Neural cell (in vitro differentiated cells): Measurements from ENCODE around the gene PLA2G4C. TPM values are rescaled to one million over a fixed set of nuclear protein-coding genes. Genes with fewer than 3 reads are reported as not detected.
"Not testable (repeated sequence)": the region's sequence is repeated elsewhere in the genome, so short reads cannot be mapped to it uniquely, and the experiment has no call there.

Source experiments
- H2AFZ ChIP-seq: fragments of 200-600, 300-800 bp; sonication (generic), shearing (Covaris generic); 2 replicates; pipeline ENCODE4 v1.6.0; 2014; ENCODE audit warnings: low read depth, mild to moderate bottlenecking, antibody characterized with exemption, low read length, moderate library complexity
- H3F3A ChIP-seq: fragments of 200-600 bp; shearing (Covaris generic); 2 replicates; pipeline ENCODE4 v1.6.1; 2016; ENCODE audit warnings: mild to moderate bottlenecking, moderate library complexity, mixed read lengths, antibody characterized with exemption, low read length; ENCODE audit not compliant: insufficient read depth, poor library complexity, severe bottlenecking
- H3K27ac ChIP-seq: fragments of 200-600, 300-800 bp; sonication (generic), shearing (Covaris generic); 2 replicates; pipeline ENCODE4 v1.5.1; 2014; ENCODE audit warnings: mild to moderate bottlenecking, low read length, moderate library complexity
- H3K27me3 ChIP-seq: fragments of 300-800, 200-600 bp; sonication (generic), shearing (Covaris generic); 2 replicates; pipeline ENCODE4 v1.6.0; 2014; ENCODE audit warnings: mild to moderate bottlenecking, low read depth, low read length, moderate library complexity; ENCODE audit not compliant: insufficient read depth
- H3K36me3 ChIP-seq: fragments of 300-800, 200-600 bp; sonication (generic), shearing (Covaris generic); 2 replicates; pipeline ENCODE4 v1.5.1; 2014; ENCODE audit warnings: mild to moderate bottlenecking, antibody characterized with exemption, low read length, moderate library complexity; ENCODE audit not compliant: insufficient read depth
- H3K4me2 ChIP-seq: fragments of 300-800, 200-600 bp; sonication (generic), shearing (Covaris generic); 2 replicates; pipeline ENCODE4 v1.6.0; 2014; ENCODE audit warnings: mild to moderate bottlenecking, low read length
- H3K4me3 ChIP-seq: fragments of 300-800, 200-600 bp; sonication (generic), shearing (Covaris generic); 2 replicates; pipeline ENCODE4 v1.5.1; 2014; ENCODE audit warnings: mild to moderate bottlenecking, low read length, moderate library complexity
- H3K79me2 ChIP-seq: fragments of 200-600 bp; shearing (Covaris generic); replicated peaks from 2 replicates; pipeline ENCODE4 v1.6.0; 2014; ENCODE audit warnings: mild to moderate bottlenecking, low read length, moderate library complexity; ENCODE audit not compliant: insufficient read depth
- H3K9ac ChIP-seq: fragments of 300-800, 200-600 bp; sonication (generic), shearing (Covaris generic); 2 replicates; pipeline ENCODE4 v1.6.1; 2016; ENCODE audit warnings: mild to moderate bottlenecking, low read length, mixed read lengths
- H3K9me2 ChIP-seq: fragments of 200-600 bp; shearing (Covaris generic); 2 replicates; pipeline ENCODE4 v1.6.1; 2016; ENCODE audit warnings: mild to moderate bottlenecking, low read length, mixed read lengths; ENCODE audit not compliant: insufficient read depth
- H3K9me3 ChIP-seq: fragments of 200-600, 300-800 bp; sonication (generic), shearing (Covaris generic); 2 replicates; pipeline ENCODE4 v1.6.1; 2016; ENCODE audit warnings: mild to moderate bottlenecking, mixed run types, low read length, moderate library complexity, mixed read lengths
- H4K20me1 ChIP-seq: fragments of 200-600 bp; shearing (Covaris generic); 2 replicates; pipeline ENCODE4 v1.6.1; 2016; ENCODE audit warnings: mild to moderate bottlenecking, mixed run types; ENCODE audit not compliant: insufficient read depth
- EP300 ChIP-seq: fragments of 450-650 bp; conservative IDR thresholded peaks from 2 replicates; pipeline ENCODE4 v1.6.1; 2014; ENCODE audit warnings: antibody characterized with exemption, mild to moderate bottlenecking, moderate library complexity; ENCODE audit not compliant: poor library complexity, severe bottlenecking
- EZH2 ChIP-seq: fragments of 200-600, 300-800 bp; shearing (Covaris generic), sonication (generic); IDR thresholded peaks from 2 replicates; pipeline ENCODE4 v1.6.1; 2014; ENCODE audit warnings: antibody characterized with exemption, low read length, borderline replicate concordance, mild to moderate bottlenecking; ENCODE audit not compliant: insufficient read depth, poor library complexity, severe bottlenecking
- MXI1 ChIP-seq: fragments of 450-650 bp; conservative IDR thresholded peaks from 2 replicates; pipeline ENCODE4 v1.6.1; 2014; ENCODE audit warnings: antibody characterized with exemption, mild to moderate bottlenecking; ENCODE audit not compliant: poor library complexity, severe bottlenecking
- POLR2AphosphoS5 ChIP-seq: IDR thresholded peaks from 2 replicates; pipeline ENCODE4 v1.6.1; 2012
- RAD21 ChIP-seq: fragments of 450-650 bp; conservative IDR thresholded peaks from 2 replicates; pipeline ENCODE4 v1.6.1; 2014; ENCODE audit warnings: antibody characterized with exemption, mild to moderate bottlenecking, moderate library complexity
- polyA plus RNA-seq: library from polyadenylated mRNA; depleted of rRNA; stranded (reverse); fragments of >200 nt; gene quantifications from 2 replicates; pipeline ENCODE4 v1.2.3, GENCODE V29; 2014
- TF ChIP-seq, protein P1 (sequence below): fragments of 450-650 bp; IDR thresholded peaks from 2 replicates; pipeline ENCODE4 v1.5.1; 2014; ENCODE audit warnings: antibody characterized with exemption, mild to moderate bottlenecking, moderate library complexity; ENCODE audit not compliant: poor library complexity, severe bottlenecking
- TF ChIP-seq, protein P2 (sequence below): IDR thresholded peaks from 2 replicates; pipeline ENCODE4 v1.6.1; 2012; ENCODE audit warnings: borderline replicate concordance

The PLA2G4C gene
- polyA plus RNA-seq, 1 donor from 2014 or later, result 8.6 TPM

DNA sequence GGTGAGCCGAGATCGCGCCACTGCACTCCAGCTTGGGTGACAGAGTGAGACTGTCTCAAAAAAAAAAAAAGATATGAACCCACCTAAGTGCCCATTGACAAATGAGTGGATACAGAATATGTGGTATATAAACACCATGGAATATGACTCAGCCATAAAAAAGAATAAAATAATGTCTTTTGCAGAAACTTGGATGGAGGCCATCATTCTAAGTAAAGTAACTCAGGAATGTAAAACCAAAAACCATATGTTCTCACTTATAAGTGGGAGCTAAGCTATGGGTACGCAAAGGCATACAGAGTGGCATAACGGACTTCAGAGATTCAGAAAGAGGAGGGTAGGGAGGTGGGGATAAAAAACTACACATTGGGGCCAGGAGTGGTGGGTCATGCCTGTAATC, 29.5 kb downstream of the PLA2G4C start:
- H3K79me2 ChIP-seq, result no peaks in the 10 kb centered on the region
- H3K4me2 ChIP-seq, result no peak overlapping the region
- no peaks in the 10 kb centered on the region for H3F3A ChIP-seq
- no peak for TF ChIP-seq POLR2AphosphoS5
- no peak for TF ChIP-seq RAD21
- TF ChIP-seq, protein P1, sequence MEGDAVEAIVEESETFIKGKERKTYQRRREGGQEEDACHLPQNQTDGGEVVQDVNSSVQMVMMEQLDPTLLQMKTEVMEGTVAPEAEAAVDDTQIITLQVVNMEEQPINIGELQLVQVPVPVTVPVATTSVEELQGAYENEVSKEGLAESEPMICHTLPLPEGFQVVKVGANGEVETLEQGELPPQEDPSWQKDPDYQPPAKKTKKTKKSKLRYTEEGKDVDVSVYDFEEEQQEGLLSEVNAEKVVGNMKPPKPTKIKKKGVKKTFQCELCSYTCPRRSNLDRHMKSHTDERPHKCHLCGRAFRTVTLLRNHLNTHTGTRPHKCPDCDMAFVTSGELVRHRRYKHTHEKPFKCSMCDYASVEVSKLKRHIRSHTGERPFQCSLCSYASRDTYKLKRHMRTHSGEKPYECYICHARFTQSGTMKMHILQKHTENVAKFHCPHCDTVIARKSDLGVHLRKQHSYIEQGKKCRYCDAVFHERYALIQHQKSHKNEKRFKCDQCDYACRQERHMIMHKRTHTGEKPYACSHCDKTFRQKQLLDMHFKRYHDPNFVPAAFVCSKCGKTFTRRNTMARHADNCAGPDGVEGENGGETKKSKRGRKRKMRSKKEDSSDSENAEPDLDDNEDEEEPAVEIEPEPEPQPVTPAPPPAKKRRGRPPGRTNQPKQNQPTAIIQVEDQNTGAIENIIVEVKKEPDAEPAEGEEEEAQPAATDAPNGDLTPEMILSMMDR, result no peak
- TF ChIP-seq EP300, result no peak
- TF ChIP-seq, protein P2, sequence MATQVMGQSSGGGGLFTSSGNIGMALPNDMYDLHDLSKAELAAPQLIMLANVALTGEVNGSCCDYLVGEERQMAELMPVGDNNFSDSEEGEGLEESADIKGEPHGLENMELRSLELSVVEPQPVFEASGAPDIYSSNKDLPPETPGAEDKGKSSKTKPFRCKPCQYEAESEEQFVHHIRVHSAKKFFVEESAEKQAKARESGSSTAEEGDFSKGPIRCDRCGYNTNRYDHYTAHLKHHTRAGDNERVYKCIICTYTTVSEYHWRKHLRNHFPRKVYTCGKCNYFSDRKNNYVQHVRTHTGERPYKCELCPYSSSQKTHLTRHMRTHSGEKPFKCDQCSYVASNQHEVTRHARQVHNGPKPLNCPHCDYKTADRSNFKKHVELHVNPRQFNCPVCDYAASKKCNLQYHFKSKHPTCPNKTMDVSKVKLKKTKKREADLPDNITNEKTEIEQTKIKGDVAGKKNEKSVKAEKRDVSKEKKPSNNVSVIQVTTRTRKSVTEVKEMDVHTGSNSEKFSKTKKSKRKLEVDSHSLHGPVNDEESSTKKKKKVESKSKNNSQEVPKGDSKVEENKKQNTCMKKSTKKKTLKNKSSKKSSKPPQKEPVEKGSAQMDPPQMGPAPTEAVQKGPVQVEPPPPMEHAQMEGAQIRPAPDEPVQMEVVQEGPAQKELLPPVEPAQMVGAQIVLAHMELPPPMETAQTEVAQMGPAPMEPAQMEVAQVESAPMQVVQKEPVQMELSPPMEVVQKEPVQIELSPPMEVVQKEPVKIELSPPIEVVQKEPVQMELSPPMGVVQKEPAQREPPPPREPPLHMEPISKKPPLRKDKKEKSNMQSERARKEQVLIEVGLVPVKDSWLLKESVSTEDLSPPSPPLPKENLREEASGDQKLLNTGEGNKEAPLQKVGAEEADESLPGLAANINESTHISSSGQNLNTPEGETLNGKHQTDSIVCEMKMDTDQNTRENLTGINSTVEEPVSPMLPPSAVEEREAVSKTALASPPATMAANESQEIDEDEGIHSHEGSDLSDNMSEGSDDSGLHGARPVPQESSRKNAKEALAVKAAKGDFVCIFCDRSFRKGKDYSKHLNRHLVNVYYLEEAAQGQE, result no peak
- H3K9ac ChIP-seq, result no peak overlapping the region
- no peak overlapping the region for H2AFZ ChIP-seq
- no peaks in the 10 kb centered on the region for H4K20me1 ChIP-seq
- no peak overlapping the region for H3K27ac ChIP-seq
- H3K36me3 ChIP-seq, result no peaks in the 10 kb centered on the region
- no peaks in the 10 kb centered on the region for H3K9me3 ChIP-seq
- no peaks in the 10 kb centered on the region for H3K9me2 ChIP-seq
- no peaks in the 10 kb centered on the region for H3K27me3 ChIP-seq
- H3K4me3 ChIP-seq, result no peak overlapping the region

DNA sequence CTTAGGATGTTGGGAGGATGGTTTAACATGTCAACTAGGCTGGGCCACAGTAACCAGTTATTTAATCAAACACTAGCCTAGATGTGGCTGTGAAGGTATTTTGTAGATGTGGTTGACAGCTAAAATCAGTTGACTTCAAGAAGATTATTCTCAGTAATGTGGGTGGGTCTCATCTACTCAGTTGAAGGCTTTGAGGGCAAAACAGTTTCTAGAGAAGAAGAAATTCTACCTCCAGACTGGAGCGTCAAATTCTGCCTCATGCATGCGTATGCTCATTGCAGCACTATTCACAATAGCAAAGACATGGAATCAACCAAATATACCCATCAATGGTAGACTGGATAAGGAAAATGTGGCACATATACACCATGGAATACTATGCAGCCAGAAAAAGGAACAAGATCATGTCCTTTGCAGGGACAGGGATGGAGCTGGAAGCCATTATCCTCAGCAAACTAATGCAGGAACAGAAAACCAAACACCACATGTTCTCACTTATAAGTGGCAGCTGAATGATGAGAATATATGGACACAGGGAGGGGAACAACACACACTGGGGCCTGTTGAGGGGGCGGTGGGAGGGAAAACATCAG, 40.3 kb downstream of the PLA2G4C start:
- H3K9me2 ChIP-seq, H3F3A ChIP-seq, H2AFZ ChIP-seq, H3K4me2 ChIP-seq, H3K36me3 ChIP-seq, H4K20me1 ChIP-seq, H3K9ac ChIP-seq, H3K9me3 ChIP-seq, H3K27me3 ChIP-seq, H3K79me2 ChIP-seq, H3K4me3 ChIP-seq, H3K27ac ChIP-seq: not testable (repeated sequence)

DNA sequence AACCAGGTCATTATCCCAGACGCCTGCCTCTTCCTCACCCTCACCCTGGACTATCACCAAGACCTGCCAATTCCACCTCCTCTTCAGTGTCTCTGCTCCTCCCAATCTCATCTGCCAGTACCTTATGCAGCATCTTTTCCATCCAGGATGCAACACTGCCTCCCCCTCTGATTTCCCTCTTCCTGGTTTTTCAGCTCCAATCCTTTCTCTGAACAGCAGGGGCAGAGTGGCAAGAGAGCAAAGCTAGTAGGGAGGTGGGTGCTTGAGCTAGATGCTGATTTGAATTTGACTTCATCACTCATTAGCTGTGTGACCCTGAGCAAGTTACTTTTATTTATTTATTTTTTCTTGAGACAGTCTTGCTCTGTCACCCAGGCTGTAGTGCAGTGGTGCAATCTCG, 41.2 kb downstream of the PLA2G4C start:
- Histone ChIP-seq H3K9me3 (no peaks in the 10 kb centered on the region), H4K20me1 (no peaks in the 10 kb centered on the region), H3F3A (no peaks in the 10 kb centered on the region), H3K9ac (no peak overlapping the region), H3K27ac (no peak overlapping the region), H3K4me2 (no peak overlapping the region), H3K9me2 (no peaks in the 10 kb centered on the region), H2AFZ (no peak overlapping the region), H3K36me3 (no peaks in the 10 kb centered on the region), H3K4me3 (no peak overlapping the region), H3K27me3 (no peaks in the 10 kb centered on the region), H3K79me2 (no peaks in the 10 kb centered on the region)
- TF ChIP-seq, protein P2, result no peak
- TF ChIP-seq EZH2, result no peak
- no peak for TF ChIP-seq MXI1
